ENCODE results near the gene STXBP5. TPM values are rescaled to one million over a fixed set of nuclear protein-coding genes. Genes with fewer than 3 reads are reported as not detected.
A peak's percentile ranks its signal among the peaks of the same experiment; 100 is the strongest.

Gene STXBP5
- total and polyA plus RNA-seq, 5 experiments from 2014 or later: 2.9 to 37.6 (median 11.2) TPM

DNA sequence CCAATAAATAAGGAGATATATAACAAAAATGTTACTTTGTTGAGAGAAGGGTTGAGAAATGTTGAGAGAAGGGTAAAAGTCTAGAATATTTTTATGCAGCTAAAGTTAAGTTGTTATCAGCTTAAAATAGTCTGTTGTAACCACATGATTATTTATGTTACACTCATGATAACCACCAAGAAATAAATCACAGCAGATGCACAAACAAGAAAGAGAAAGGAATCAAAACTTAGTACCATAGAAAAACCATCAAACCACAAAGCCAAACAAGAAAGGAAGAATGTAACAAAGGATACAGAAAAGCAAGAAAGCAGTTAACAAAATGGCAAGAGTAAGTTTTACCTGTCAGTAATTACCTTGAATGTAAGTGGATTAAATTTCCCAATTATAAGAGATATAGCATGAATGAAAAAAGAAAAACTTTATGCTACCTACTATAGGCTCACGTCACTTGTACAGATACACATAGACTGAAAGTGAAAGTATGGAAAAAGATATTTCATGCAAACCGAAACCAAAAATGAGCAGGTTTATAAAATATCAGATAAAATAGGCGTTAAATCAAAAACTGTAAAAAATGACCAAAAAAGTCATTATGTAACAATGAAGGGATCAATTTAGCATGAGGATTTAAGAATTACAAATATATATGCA, 93.6 kb downstream of the STXBP5 start:
- peak overlapping the region in 4 of 10 donors; percentile 12 to 58 (median 40) for H3K4me3 Mint-ChIP-seq
- peaks cover 53 to 81% (median 67%) of the 10 kb centered on the region in 3 donors for H3K36me3 Mint-ChIP-seq
- peak overlapping the region in 2 of 10 donors; percentile 43 to 65 for H3K27ac Mint-ChIP-seq
- no peaks in the 10 kb centered on the region for H3K27me3 Mint-ChIP-seq
- ATAC-seq (no peak), DNase-seq (no peak)
- POLR2A ChIA-PET: no interaction called here
- peaks cover 3 to 63% (median 22%) of the 10 kb centered on the region in 9 donors for H3K9me3 Mint-ChIP-seq
- peaks cover 3 to 13% (median 11%) of the 10 kb centered on the region in 4 donors for H3K4me1 Mint-ChIP-seq

DNA sequence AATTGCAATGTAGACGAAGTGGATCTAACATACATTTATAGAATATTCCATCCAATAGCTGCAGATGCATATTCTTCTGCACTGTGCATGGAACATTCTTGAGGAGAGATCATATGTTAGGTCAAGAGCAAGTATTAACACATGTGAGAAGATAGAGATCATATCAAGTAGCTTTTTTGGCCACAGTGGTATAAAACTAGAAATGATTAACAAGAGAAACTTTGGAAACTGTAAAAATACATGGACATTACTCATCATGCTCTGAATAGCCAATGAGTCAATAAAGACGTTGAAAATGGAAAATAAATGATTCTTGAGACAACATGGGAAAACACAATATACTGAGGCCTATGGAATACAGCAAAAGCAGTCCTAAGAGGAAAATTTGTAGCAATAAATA, 94.2 kb downstream of the STXBP5 start:
- peaks cover 5 to 13% (median 11%) of the 10 kb centered on the region in 4 donors for H3K4me1 Mint-ChIP-seq
- no peak for DNase-seq
- H3K4me3 Mint-ChIP-seq: peak overlapping the region in 1 of 10 donors; percentile 54
- POLR2A ChIA-PET: no interaction called here
- peaks cover 54 to 83% (median 69%) of the 10 kb centered on the region in 3 donors for H3K36me3 Mint-ChIP-seq
- H3K9me3 Mint-ChIP-seq: peaks cover 6 to 67% (median 26%) of the 10 kb centered on the region in 9 donors
- ATAC-seq: no peak
- H3K27me3 Mint-ChIP-seq: no peaks in the 10 kb centered on the region
- H3K27ac Mint-ChIP-seq: peak overlapping the region in 2 of 10 donors; percentile 14 to 43

DNA sequence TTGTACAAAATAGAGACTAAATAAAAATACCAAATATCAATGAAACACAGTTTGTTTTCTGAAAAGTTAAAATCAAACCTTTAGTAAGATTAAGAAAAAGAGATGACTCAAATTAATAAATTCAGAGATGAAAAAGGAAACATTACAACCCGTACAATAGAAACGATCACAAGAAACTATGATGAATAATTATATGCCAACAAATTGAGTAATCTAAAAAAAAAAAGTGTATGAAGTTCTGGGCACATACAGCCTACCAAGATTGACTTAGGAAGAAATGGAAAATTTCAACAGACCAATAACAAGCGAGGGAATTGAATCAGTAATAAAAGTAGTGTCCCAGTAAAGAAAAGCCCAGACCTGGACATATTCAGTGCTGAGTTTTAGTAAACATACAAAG, 94.8 kb downstream of the STXBP5 start:
- peaks cover 7 to 72% (median 30%) of the 10 kb centered on the region in 9 donors for H3K9me3 Mint-ChIP-seq
- no peak overlapping the region for H3K4me3 Mint-ChIP-seq
- H3K36me3 Mint-ChIP-seq: peaks cover 56 to 84% (median 69%) of the 10 kb centered on the region in 3 donors
- peak overlapping the region in 2 of 10 donors; percentile 14 to 29 for H3K27ac Mint-ChIP-seq
- DNase-seq (no peak), ATAC-seq (no peak)
- peaks cover 7 to 13% (median 11%) of the 10 kb centered on the region in 4 donors for H3K4me1 Mint-ChIP-seq
- POLR2A ChIA-PET: no interaction called here
- no peaks in the 10 kb centered on the region for H3K27me3 Mint-ChIP-seq

- no peak overlapping the region for H3K4me3 Mint-ChIP-seq
- no peaks in the 10 kb centered on the region for H3K27me3 Mint-ChIP-seq
- peaks cover 3 to 59% (median 24%) of the 10 kb centered on the region in 9 donors for H3K9me3 Mint-ChIP-seq
- POLR2A ChIA-PET: no interaction called here
- peaks cover 7 to 18% (median 11%) of the 10 kb centered on the region in 4 donors for H3K4me1 Mint-ChIP-seq
- no peak for DNase-seq
- ATAC-seq: no peak
- no peak overlapping the region for H3K27ac Mint-ChIP-seq
- peaks cover 48 to 77% (median 71%) of the 10 kb centered on the region in 3 donors for H3K36me3 Mint-ChIP-seq
Observed at GRCh38 chr6:147301070-147301469, 96.9 kb downstream of the STXBP5 start.

DNA sequence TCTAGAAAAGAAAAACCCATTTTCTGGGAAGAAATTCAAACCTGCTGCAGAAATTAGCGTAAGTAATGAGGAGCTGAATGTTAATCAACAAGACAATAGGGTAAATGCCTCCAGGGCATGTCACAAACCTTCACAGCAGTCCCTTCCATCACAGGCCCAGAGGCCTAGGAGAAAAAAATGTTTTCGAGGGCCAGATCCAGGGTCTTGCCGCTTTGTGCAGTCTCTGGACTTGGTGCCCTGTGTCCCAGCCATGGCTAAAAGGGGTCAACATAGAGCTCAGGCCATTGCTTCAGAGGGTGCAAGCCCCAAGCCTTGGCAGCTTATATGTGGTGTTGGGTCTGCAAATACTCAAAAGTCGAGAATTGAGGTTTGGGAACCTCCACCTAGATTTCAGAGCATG, 99.8 kb downstream of the STXBP5 start:
- H3K27ac Mint-ChIP-seq: no peak overlapping the region
- DNase-seq (no peak), ATAC-seq (no peak)
- H3K9me3 Mint-ChIP-seq: peaks cover 0 to 33% (median 9%) of the 10 kb centered on the region in 9 donors
- H3K4me3 Mint-ChIP-seq: no peak overlapping the region
- peaks cover 23 to 59% (median 48%) of the 10 kb centered on the region in 3 donors for H3K36me3 Mint-ChIP-seq
- peaks cover 0 to 11% (median 4%) of the 10 kb centered on the region in 4 donors for H3K4me1 Mint-ChIP-seq
- POLR2A ChIA-PET: no interaction called here
- H3K27me3 Mint-ChIP-seq: no peaks in the 10 kb centered on the region

DNA sequence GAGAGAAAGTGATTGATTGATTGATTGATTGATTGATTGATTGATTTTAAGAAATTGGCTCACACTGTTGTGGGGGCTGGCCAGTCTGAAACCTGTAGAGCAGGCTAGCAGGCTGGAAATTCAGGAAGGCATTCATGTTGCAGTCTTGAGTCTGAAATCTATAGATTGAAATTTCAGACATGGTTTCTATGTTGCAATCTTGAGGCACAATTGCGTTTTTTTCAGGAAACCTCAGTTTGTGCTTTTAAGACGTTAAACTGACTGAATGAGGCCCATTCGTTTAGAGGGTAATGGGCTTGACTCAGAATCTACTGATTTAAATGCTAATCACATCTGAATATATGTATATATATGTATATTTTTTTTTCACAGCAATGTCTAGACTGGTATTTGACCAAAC, 106.3 kb downstream of the STXBP5 start:
- no peak overlapping the region for H3K4me3 Mint-ChIP-seq
- H3K9me3 Mint-ChIP-seq: no peaks in the 10 kb centered on the region
- DNase-seq (no peak), ATAC-seq (no peak)
- peaks cover 4 to 59% (median 14%) of the 10 kb centered on the region in 3 donors for H3K36me3 Mint-ChIP-seq
- POLR2A ChIA-PET: no interaction called here
- H3K27me3 Mint-ChIP-seq: no peaks in the 10 kb centered on the region
- no peak overlapping the region for H3K27ac Mint-ChIP-seq
- H3K4me1 Mint-ChIP-seq: peaks cover 0 to 4% (median 2%) of the 10 kb centered on the region in 4 donors

DNA sequence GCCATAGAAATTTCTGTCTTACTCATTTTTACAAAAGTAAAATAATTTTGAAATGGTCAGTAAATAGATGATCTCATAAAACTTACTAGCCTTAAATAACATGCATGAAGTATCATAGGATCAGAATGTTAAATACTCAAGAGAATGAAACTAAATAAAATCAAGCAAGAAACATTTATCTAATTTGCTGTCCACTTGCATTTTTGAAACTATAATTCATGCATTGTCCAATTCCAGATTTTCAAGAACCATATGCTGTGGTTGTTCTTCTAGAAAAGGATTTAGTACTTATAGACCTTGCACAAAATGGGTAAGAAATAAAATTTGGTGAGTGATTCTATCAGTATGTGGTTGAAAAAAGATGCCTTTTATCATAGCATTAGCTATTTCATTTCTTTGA, 107.0 kb downstream of the STXBP5 start:
- H3K27me3 Mint-ChIP-seq: no peaks in the 10 kb centered on the region
- H3K27ac Mint-ChIP-seq: peak overlapping the region in 1 of 10 donors; percentile 13
- peaks cover 4 to 59% (median 19%) of the 10 kb centered on the region in 3 donors for H3K36me3 Mint-ChIP-seq
- peaks cover 0 to 3% (median under 1%) of the 10 kb centered on the region in 4 donors for H3K4me1 Mint-ChIP-seq
- ATAC-seq: no peak
- POLR2A ChIA-PET: no interaction called here
- no peak overlapping the region for H3K4me3 Mint-ChIP-seq
- H3K9me3 Mint-ChIP-seq: no peaks in the 10 kb centered on the region
- DNase-seq: no peak

GRCh38 chr6:147321260-147321659, 117.0 kb downstream of the STXBP5 start:
- no peaks in the 10 kb centered on the region for H3K27me3 Mint-ChIP-seq
- no peak for DNase-seq
- peak overlapping the region in 8 of 10 donors; percentile 25 to 88 (median 57) for H3K27ac Mint-ChIP-seq
- H3K4me1 Mint-ChIP-seq: peaks cover 9 to 30% (median 28%) of the 10 kb centered on the region in 4 donors
- H3K4me3 Mint-ChIP-seq: no peak overlapping the region
- ATAC-seq: no peak
- peaks cover 0 to 42% (median 3%) of the 10 kb centered on the region in 3 donors for H3K36me3 Mint-ChIP-seq
- POLR2A ChIA-PET: no interaction called here
- H3K9me3 Mint-ChIP-seq: no peaks in the 10 kb centered on the region

DNA sequence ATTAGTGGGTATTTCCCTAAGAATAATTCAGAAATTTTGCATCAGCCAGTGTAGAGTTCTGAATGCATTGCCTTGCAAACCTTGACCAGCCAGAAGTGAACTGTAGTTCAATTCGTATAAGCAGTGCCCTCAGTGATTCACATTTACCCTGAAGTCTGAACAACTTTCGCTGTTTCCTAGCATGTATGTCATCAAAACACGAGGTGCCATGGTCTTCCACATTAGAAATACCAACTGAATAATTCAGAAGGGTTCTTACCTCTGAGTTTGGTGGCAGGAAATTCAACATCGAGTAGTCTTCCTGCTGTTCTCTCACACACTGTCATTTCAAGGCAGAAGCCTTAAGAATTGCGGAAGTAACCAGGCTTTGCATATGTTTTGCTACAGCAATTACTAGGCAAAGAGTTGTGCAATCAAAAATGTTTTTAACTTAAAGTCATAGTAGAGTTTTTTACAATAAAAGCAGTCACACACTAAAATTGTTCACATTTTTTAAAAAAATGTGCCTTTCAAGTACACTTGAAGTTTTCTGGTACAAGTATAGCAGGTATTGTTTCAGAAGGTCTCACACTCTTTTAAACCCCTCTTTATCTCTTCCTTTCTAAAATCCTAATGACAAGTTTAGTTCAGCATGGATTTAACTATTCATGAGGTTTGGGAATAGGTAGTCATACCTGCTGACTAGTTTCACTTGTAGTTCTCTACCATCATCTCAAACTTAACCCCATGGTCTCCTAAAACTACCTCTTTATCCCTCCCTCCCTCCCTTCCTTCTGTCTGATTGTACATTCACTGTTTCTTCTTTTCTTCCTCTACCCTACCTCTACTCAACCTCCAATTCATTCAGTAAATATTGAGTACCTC, 118.3 kb downstream of the STXBP5 start:
- Mint-ChIP-seq H3K9me3 (no peaks in the 10 kb centered on the region), H3K36me3 (peaks cover 4 to 44% (median 16%) of the 10 kb centered on the region in 3 donors), H3K4me1 (peaks cover 11 to 30% (median 28%) of the 10 kb centered on the region in 4 donors), H3K4me3 (peak overlapping the region; percentile 36 to 74 (median 62)), H3K27me3 (no peaks in the 10 kb centered on the region), H3K27ac (peak overlapping the region; percentile 81 to 92 (median 86))
- ATAC-seq (peak; percentile 93 to 95), DNase-seq (peak in 6 of 10 donors; percentile 2 to 57 (median 28))
- POLR2A ChIA-PET: interaction anchor here (0.6 kb wide), 1 partner anchor 120 kb away, joined by 5 read pairs; no protein-coding TSS in a partner anchor

- DNase-seq: no peak
- no peak overlapping the region for H3K4me3 Mint-ChIP-seq
- H3K36me3 Mint-ChIP-seq: peaks cover 12 to 48% (median 24%) of the 10 kb centered on the region in 3 donors
- H3K9me3 Mint-ChIP-seq: no peaks in the 10 kb centered on the region
- no peak for ATAC-seq
- H3K27me3 Mint-ChIP-seq: no peaks in the 10 kb centered on the region
- POLR2A ChIA-PET: no interaction called here
- H3K27ac Mint-ChIP-seq: no peak overlapping the region
- peaks cover 11 to 27% (median 24%) of the 10 kb centered on the region in 4 donors for H3K4me1 Mint-ChIP-seq
Observed at GRCh38 chr6:147325557-147325956, 121.3 kb downstream of the STXBP5 start.

GRCh38 chr6:147331401-147331800, 127.2 kb downstream of the STXBP5 start:
- ATAC-seq (no peak), DNase-seq (no peak)
- Mint-ChIP-seq H3K27me3 (no peaks in the 10 kb centered on the region), H3K36me3 (peaks cover 18 to 69% (median 36%) of the 10 kb centered on the region in 3 donors), H3K4me3 (no peak overlapping the region), H3K9me3 (no peaks in the 10 kb centered on the region), H3K27ac (peak overlapping the region in 1 of 10 donors; percentile 22), H3K4me1 (peaks cover 0 to 4% (median 0%) of the 10 kb centered on the region in 4 donors)
- POLR2A ChIA-PET: no interaction called here

DNA sequence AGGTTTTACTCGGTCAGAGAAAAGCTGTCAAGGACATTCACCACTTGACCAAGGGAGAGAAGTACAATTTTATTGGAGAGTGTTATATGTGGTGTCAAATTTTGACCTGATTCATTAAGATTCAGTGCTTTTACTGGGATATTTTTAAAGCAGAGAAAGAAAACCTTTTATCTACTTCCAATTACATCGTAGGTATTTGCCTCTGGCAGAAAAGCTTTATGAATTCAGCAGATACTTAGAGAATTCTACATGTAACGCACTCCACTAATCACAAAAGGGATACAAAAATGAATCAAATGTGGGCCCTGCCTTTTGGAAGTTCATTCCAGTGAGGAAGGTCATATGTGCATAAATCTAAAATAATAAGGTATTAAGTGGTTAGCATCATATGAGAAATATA, 133.7 kb downstream of the STXBP5 start:
- H3K4me3 Mint-ChIP-seq: no peak overlapping the region
- DNase-seq (no peak), ATAC-seq (no peak)
- H3K27me3 Mint-ChIP-seq: no peaks in the 10 kb centered on the region
- peaks cover 9 to 57% (median 33%) of the 10 kb centered on the region in 3 donors for H3K36me3 Mint-ChIP-seq
- H3K27ac Mint-ChIP-seq: no peak overlapping the region
- H3K4me1 Mint-ChIP-seq: peaks cover 0 to 3% (median 0%) of the 10 kb centered on the region in 4 donors
- H3K9me3 Mint-ChIP-seq: no peaks in the 10 kb centered on the region
- POLR2A ChIA-PET: no interaction called here

GRCh38 chr6:147341486-147341885, 137.3 kb downstream of the STXBP5 start:
- H3K27ac Mint-ChIP-seq: peak overlapping the region in 1 of 10 donors; percentile 42
- H3K36me3 Mint-ChIP-seq: peaks cover 9 to 68% (median 44%) of the 10 kb centered on the region in 3 donors
- peaks cover 0 to 3% (median 0%) of the 10 kb centered on the region in 4 donors for H3K4me1 Mint-ChIP-seq
- ATAC-seq (no peak), DNase-seq (no peak)
- H3K27me3 Mint-ChIP-seq: no peaks in the 10 kb centered on the region
- POLR2A ChIA-PET: no interaction called here
- H3K4me3 Mint-ChIP-seq: no peak overlapping the region
- H3K9me3 Mint-ChIP-seq: no peaks in the 10 kb centered on the region

Data from naive thymus-derived CD8-positive, alpha-beta T cell (primary cell).